Left ventricle myocardium inferior (tissue), 1 donor: ENCODE measurements around the gene ACTN1. TPM values are rescaled to one million over a fixed set of nuclear protein-coding genes. Genes with fewer than 3 reads are reported as not detected.
"Not testable (repeated sequence)": the region's sequence is repeated elsewhere in the genome, so short reads cannot be mapped to it uniquely, and the experiment has no call there.

Source experiments
- DNase-seq: peaks from one replicate; pipeline ENCODE4 v3.0.0-alpha.2; 2020
- H3K27ac ChIP-seq: fragments of 200-600 bp; replicated peaks from 2 replicates; pipeline ENCODE4 v1.8.0; 2021
- H3K27me3 ChIP-seq: fragments of 200-600 bp; 2 replicates; pipeline ENCODE4 v1.8.0; 2021; ENCODE audit warnings: low read depth
- H3K36me3 ChIP-seq: fragments of 200-600 bp; 2 replicates; pipeline ENCODE4 v1.8.0; 2021
- H3K4me1 ChIP-seq: fragments of 200-600 bp; 2 replicates; pipeline ENCODE4 v1.8.0; 2021
- H3K4me3 ChIP-seq: fragments of 200-600 bp; 2 replicates; pipeline ENCODE4 v1.8.0; 2021; ENCODE audit warnings: mild to moderate bottlenecking, moderate library complexity
- H3K9me3 ChIP-seq: fragments of 200-600 bp; replicated peaks from 2 replicates; pipeline ENCODE4 v1.8.0; 2021
- intact Hi-C: fragments of 100-400 bp; cut with micrococcal nuclease; formaldehyde crosslinking; loops from one replicate; pipeline ENCODE4 v1.11.0; 2022
- total RNA-seq: library from RNA; stranded (reverse); fragmentation: NEBNext Ultra II Directional; extraction: Animal tissue kit (Norgen Biotek cat#: 25700); gene quantifications from one replicate; pipeline ENCODE4 v1.2.1, GENCODE V29; 2021
- TF ChIP-seq, protein P1 (sequence below): fragments of 200-600 bp; IDR thresholded peaks from 2 replicates; pipeline ENCODE4 v1.8.0; 2021; ENCODE audit warnings: antibody characterized with exemption, mild to moderate bottlenecking, borderline replicate concordance
- donor health status: DM: no; HTN: yes; CAD: no; lungs with severe emphysema.

Gene ACTN1
- total RNA-seq, 1 donor from 2014 or later = 75.4 TPM

DNA sequence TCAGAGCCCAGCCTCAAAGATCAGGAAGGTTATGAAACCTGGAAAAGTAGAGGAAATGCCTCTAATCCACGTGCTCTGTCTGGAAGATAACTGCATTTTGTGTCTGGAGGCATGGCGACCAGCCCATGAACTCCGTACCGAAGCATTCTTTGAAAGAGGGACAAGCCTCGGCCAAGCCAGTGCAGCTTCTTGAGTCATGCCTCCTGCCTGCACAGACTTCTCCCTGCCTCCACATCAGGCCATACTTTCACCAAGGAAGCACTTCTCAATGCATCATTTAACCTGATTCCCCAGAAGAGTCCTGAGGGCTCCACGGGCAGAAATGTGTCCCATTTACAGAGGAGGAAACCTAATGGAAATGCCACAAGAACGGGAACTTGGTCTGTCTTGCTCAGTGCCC, 3.4 kb downstream of the ACTN1 start:
- peaks cover 84% of the 10 kb centered on the region for H3K4me1 ChIP-seq
- intact Hi-C loops = no loop called here

DNA sequence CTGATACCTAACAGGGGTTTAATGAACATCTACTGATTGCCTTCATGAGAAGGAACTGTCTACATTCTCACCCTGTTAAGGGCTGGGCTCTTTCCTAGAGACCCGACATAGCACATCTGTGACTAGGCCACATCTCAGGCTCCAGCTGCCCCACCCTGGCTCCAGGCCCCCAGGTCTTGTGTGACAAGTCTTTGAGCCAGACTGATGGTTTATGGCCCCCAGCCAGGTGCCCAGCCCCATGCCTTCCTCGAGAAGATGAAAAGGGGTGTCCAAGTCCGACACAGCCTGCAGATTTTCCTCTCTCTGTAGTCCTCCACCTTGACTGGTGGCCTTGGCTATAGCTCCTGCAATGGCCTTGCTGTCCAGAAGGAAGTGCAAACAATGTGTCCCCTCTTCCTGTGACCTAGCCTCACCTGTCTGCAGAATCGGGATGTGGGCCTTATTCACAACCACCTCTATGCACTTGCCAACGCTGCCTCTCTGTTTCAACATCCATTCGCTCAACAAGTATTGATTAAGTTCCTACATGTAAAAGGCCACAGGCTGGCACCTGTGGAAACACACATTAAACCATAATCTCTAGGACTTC, 4.2 kb downstream of the ACTN1 start:
- intact Hi-C loops = no loop called here
- Histone ChIP-seq H3K9me3 (no peaks in the 10 kb centered on the region), H3K27ac (peak overlapping the region; percentile 94), H3K4me1 (peaks cover 87% of the 10 kb centered on the region), H3K36me3 (peaks cover 19% of the 10 kb centered on the region), H3K27me3 (no peaks in the 10 kb centered on the region), H3K4me3 (no peak overlapping the region)
- TF ChIP-seq, protein P1, sequence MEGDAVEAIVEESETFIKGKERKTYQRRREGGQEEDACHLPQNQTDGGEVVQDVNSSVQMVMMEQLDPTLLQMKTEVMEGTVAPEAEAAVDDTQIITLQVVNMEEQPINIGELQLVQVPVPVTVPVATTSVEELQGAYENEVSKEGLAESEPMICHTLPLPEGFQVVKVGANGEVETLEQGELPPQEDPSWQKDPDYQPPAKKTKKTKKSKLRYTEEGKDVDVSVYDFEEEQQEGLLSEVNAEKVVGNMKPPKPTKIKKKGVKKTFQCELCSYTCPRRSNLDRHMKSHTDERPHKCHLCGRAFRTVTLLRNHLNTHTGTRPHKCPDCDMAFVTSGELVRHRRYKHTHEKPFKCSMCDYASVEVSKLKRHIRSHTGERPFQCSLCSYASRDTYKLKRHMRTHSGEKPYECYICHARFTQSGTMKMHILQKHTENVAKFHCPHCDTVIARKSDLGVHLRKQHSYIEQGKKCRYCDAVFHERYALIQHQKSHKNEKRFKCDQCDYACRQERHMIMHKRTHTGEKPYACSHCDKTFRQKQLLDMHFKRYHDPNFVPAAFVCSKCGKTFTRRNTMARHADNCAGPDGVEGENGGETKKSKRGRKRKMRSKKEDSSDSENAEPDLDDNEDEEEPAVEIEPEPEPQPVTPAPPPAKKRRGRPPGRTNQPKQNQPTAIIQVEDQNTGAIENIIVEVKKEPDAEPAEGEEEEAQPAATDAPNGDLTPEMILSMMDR = no peak
- DNase-seq = no peak

More for the DNA sequence above, 3.4 kb downstream of the ACTN1 start:
- Histone ChIP-seq H3K4me3 (peak overlapping the region; percentile 93), H3K27me3 (no peaks in the 10 kb centered on the region), H3K36me3 (peaks cover 19% of the 10 kb centered on the region), H3K9me3 (no peaks in the 10 kb centered on the region), H3K27ac (peak overlapping the region; percentile 94)
- DNase-seq = no peak
- TF ChIP-seq, protein P1 = no peak

DNA sequence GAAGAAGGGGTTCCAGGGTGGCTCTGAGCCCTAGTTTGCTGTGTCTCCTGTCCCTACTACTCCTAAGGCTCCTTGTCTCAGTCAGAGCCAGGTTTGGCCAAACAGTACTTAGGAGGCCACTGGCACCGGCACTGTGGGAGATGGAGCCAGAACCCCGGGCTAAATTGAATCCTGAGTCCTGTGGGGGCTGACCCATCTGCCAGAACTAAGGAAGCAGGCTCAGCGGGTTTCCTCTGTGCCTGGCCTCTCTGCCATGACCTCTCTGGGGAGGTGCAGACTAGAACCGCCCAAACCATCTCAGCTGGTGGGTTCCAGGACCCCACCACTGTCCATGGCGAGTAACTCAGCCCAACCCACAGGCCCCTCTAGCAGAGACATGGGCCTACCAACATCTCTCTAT, 5.5 kb downstream of the ACTN1 start:
- intact Hi-C loops = no loop called here
- Histone ChIP-seq H3K4me3 (no peak overlapping the region), H3K4me1 (peaks cover 88% of the 10 kb centered on the region), H3K36me3 (peaks cover 19% of the 10 kb centered on the region), H3K27ac (no peak overlapping the region), H3K9me3 (no peaks in the 10 kb centered on the region), H3K27me3 (no peaks in the 10 kb centered on the region)
- TF ChIP-seq, protein P1 = no peak
- DNase-seq = no peak

DNA sequence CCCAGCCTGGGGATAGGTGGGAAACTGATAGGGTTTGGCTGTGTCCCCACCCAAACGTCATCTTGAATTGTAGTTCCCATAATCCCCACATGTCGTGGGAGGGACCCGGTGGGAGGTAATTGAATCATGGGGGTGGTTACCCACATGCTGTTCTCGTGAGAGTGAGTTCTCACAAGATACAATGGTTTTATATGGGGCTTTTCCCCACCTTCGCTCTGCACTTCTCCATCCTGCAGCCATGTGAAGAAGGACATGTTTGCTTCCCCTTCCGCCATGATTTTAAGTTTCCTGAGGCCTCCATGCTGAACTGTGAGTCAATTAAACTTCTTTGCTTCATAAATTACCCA, 5.9 kb downstream of the ACTN1 start:
- Histone ChIP-seq H3K4me1 (peaks cover 88% of the 10 kb centered on the region), H3K36me3 (peaks cover 19% of the 10 kb centered on the region)
- H3K9me3 ChIP-seq, H3K4me3 ChIP-seq, H3K27ac ChIP-seq, DNase-seq, intact Hi-C loops, H3K27me3 ChIP-seq: not testable (repeated sequence)

DNA sequence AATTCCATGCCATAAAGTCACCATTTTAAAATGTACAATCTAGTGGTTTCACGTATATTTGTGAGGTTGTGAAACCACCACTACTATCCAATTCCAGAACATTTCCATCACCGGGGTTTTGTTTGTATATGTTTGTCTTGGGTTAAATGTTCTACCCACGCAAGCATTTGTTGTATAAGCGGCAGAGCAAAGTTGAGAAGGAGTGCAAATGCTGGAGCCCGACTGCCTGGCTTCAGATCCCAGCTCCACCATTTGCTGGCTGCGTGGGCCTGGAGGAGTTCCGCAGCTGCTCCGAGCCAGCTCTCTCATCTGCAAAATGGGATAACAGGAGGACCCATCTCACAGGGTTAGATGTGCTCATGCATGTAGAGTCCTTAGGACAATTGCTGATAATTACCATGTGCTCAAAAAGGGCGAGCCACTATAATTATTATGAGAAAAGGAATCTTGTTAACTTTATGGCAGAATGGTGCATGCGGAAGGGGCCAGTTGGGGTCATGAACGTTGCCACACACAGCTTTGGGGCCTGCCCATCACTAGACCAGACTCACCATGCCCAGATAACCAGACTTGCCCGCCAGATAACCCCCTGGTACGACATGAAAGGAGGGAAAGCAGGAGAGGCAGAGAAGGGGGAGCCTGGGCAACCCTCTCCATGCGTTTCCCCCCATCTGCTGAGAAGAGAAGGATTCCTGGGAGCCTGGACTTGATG, 6.4 kb downstream of the ACTN1 start:
- Histone ChIP-seq H3K27me3 (no peaks in the 10 kb centered on the region), H3K36me3 (peaks cover 19% of the 10 kb centered on the region), H3K4me3 (no peak overlapping the region), H3K9me3 (no peaks in the 10 kb centered on the region), H3K4me1 (peaks cover 88% of the 10 kb centered on the region), H3K27ac (no peak overlapping the region)
- DNase-seq = no peak
- TF ChIP-seq, protein P1 = no peak
- intact Hi-C loops = no loop called here

DNA sequence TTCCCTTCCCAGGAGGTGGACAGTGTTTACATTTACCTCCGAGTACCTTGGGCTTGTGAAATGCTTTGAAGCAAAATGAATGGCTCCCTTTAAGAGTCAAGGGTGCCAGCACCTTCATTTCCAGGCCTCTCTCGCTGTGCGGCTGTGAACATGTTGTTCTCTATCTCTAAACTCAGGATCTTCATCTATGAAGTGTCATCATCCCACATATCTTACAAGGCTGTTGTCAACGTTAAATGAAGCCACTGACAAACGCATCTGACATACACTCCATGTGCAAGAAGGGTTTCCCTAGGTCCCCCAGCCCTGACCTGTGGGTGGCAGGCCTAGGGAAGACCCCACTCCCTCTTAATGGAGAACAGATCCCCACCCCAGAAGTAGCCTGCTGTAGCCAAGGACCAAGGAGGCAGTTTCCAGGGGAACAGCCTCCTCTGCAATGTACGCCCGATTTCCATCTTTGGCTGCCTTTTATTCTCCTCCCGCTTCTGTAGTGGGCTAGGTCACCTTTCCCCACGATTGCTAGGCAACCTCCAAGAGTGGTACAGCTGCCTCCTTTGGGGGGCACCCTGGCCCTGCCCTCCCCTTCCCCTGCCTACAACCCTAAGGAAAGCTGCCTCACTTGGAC, 7.6 kb downstream of the ACTN1 start:
- Histone ChIP-seq H3K36me3 (peaks cover 19% of the 10 kb centered on the region), H3K4me3 (no peak overlapping the region), H3K4me1 (peaks cover 88% of the 10 kb centered on the region), H3K9me3 (no peaks in the 10 kb centered on the region), H3K27me3 (no peaks in the 10 kb centered on the region), H3K27ac (no peak overlapping the region)
- no peak for DNase-seq
- intact Hi-C loops = no loop called here
- TF ChIP-seq, protein P1 = no peak
